Adrenal gland (tissue), 5 donors: Measurements from ENCODE around the gene ARL6.

Source experiments
- POLR2A ChIP-seq, 2 donors: fragments of 450-650 bp; IDR thresholded peaks; one replicate each; pipeline ENCODE4 v1.6.1; 2017; ENCODE audit warnings: antibody characterized with exemption in 2 of 2, mild to moderate bottlenecking in 2 of 2, moderate library complexity in 1 of 2
- TF ChIP-seq, protein P1 (sequence below), 6 experiments: fragments of 450-650 bp in 4 of 6; fragments of 200-600 bp in 2 of 6; sonication (generic) in 1 of 6; IDR thresholded peaks; 1 replicate in 5 of 6; 2 replicates in 1 of 6; pipeline versions ENCODE4 v1.5.1 to v1.8.0; 2016 to 2021; ENCODE audit warnings: antibody characterized with exemption in 6 of 6, mild to moderate bottlenecking in 2 of 6, moderate library complexity in 1 of 6
- donor health status: DM: no; HTN: no; CAD: no.

DNA sequence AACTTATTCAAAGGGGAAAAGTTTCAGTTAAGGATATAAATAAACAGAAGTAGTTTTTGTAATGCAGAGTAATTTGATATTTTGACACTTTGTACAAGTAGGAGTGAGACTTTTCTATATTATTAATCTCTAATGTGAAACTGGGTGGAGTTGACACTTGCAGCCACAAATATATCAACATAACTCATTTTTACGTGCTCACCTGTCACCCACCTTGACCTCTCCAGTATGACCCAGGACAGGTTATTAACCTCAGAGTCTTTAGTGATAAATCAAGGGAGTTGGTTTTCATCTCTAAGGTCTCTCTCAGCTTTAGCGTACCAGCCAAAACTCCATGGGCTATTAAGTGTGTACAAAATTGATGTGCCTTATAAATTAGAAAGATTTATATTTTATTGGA, 64.6 kb downstream of the ARL6 start:
- TF ChIP-seq POLR2A (IDR thresholded peaks at IDR 0.05), result no peak
- TF ChIP-seq, protein P1, sequence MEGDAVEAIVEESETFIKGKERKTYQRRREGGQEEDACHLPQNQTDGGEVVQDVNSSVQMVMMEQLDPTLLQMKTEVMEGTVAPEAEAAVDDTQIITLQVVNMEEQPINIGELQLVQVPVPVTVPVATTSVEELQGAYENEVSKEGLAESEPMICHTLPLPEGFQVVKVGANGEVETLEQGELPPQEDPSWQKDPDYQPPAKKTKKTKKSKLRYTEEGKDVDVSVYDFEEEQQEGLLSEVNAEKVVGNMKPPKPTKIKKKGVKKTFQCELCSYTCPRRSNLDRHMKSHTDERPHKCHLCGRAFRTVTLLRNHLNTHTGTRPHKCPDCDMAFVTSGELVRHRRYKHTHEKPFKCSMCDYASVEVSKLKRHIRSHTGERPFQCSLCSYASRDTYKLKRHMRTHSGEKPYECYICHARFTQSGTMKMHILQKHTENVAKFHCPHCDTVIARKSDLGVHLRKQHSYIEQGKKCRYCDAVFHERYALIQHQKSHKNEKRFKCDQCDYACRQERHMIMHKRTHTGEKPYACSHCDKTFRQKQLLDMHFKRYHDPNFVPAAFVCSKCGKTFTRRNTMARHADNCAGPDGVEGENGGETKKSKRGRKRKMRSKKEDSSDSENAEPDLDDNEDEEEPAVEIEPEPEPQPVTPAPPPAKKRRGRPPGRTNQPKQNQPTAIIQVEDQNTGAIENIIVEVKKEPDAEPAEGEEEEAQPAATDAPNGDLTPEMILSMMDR (IDR thresholded peaks at IDR 0.05), result no peak
